Iris pigment epithelial cell (primary cell): Measurements from ENCODE around the gene TCOF1.

Source experiments
- DNase-seq: peaks from one replicate; pipeline ENCODE4 v3.0.0-alpha.2; 2011; ENCODE audit warnings: low read depth

TCOF1 gene

GRCh38 chr5:150392680-150393079 is 35.2 kb downstream of the TCOF1 start:
- DNase-seq, result no peak

DNA sequence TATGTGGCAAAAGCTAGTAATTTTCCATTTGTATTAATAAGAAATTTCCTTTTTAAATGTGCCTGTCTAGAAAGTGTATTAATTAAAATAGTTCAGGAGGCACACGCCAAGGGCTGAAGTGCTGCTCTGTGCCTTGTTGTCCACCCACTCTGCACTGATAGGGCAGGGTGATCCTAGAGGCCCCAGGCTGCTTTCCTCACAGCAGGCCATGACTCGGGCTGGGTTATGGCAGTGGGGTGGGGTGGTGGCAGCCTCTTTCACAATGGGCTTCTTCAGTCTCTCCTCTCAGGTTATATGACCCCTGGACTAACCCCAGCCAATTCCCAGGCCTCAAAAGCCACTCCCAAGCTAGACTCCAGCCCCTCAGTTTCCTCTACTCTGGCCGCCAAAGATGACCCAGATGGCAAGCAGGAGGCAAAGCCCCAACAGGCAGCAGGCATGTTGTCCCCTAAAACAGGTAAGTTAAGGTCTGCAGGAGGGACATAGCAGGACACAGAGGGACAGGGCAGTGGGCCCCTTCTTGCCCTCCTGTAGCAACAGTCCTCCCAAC is 35.7 kb downstream of the TCOF1 start:
- DNase-seq, result no peak

DNA sequence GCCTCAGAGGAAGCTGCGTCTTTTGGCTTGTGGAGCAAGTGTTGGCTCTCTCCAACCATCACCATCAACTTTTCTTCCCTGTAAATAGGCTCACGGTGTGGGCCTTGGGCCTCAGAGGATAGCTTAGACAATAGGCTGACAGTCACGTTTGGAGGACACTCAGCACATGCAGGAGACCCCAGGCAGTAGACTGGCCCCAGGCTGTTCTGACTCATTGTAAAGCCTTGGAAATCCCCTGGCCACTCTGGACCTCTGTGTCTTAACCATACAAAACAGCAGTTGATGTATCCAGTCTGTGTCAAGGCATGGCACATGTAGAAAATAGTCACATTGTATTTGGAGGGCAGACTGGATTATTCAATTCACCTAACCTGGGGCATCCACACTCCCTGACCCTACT is 36.6 kb downstream of the TCOF1 start:
- DNase-seq, result peak; percentile 58

GRCh38 chr5:150394912-150395687 is 37.6 kb downstream of the TCOF1 start:
- DNase-seq, result no peak

DNA sequence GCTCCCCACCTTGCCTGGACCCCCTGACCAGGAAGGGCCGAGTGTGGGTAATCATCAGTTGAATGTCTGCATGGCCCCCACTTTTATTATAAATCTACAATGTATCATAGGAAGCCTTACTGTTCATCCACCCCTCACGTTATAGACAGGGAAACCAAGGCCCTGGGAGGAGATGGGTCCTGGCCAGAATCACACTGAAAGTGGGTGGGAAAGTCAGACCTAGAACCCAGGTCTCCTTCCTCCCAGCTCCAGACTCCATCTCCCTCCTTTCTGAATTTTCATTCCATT is 38.1 kb downstream of the TCOF1 start:
- no peak for DNase-seq

- no peak for DNase-seq
These were observed 38.8 kb downstream of the TCOF1 start for GRCh38 chr5:150396267-150396666.

DNA sequence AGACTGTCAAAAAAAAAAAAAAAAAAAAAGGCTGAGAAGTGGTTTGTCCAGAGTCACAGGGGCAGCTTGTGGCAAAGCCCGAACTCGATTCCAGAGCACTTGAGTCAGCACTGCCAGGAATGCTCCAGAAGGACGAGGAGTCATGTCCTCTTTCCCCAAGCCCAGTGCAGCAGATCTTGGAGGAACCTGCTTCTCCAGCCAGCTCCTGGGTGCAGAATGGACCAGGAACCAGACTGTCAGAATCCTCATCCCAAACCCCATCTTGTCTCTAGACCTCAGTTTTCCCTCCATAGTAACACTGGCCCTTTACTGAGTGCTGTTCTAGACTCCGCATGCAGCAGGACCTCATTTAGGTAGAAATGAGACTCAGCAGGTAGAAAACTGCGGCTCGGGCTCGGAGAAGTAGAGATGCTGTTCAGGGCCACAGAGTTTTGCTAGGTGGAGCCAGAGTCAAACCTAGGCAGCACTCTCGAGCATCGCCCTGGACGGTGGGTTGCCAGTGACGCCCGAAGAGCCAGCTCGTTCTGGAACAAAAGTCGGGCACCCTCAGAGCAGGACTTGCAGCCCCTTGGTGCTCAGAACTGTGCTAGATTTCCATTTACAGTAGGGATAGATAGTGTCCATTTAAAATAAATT is 39.8 kb downstream of the TCOF1 start:
- DNase-seq, result peak; percentile 63

- no peak for DNase-seq
These were observed 40.6 kb downstream of the TCOF1 start for GRCh38 chr5:150397782-150398721.

DNA sequence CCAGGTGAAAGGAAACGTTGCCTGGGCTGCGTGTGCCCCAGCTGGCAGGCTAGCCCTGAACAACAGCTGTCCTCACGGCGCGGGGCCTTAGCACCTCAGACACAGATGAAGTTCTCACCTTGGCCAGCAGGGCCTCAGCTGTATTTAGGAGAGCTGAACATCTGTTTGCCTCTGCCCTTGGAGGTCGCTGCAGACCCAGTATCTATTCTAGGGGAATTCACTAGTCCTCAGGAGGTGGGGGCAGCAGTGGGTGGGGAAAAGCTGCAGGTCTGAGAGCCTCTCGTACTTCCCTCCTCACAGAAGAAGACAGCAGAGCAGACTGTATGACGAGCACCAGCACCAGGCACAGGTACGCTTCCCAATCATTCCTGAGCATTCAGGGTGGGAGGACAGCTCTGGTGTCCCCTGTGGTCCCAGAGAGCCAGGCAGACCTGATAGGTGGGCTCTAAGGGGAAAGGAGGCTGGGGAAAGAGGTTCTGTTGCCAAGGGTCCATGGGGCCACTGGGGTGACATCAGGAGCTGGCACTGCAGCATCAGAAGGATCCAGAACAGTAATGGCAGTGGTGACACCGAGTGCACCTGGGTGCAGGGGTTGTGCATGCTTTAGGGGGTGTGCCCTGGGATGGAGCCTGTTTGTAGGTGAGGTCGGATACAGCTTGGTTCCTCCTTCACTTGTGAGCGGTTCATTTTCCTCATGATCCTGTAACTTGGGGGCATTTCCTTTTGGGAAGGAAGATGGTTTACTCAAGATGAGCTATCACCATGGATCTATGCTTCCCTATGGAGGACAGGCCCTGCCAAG is 41.4 kb downstream of the TCOF1 start:
- no peak for DNase-seq

DNA sequence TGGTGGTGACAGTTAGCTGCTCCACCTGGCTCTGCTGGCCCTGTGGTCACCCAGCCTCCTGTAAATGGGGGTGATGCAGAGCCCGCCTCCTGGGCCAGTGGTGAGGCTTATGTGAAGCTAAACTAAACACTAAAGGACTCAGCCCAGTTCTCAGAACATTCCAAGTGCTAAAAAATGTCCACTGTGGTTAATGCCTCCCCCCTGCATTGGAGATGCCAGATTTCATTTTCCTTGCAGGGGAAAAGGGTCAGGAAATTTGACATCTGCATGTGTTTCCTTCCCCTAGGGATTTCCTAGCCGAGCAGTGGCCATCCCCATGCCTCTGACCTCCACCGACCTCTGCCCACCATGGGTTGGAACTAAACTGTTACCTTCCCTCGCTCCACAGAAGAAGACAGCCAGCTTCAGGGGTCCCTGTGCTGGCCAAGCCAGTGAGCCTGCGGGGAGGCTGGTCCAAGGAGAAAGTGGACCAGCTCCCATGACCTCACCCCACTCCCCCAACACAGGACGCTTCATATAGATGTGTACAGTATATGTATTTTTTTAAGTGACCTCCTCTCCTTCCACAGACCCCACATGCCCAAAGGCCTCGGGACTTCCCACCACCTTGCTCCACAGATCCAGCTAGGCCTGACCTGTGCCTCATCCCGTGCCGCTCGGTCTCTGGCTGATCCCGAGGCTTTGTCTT is 42.2 kb downstream of the TCOF1 start:
- DNase-seq, result peak; percentile 44

- no peak for DNase-seq
These were observed 43.0 kb downstream of the TCOF1 start for GRCh38 chr5:150400316-150401075.

DNA sequence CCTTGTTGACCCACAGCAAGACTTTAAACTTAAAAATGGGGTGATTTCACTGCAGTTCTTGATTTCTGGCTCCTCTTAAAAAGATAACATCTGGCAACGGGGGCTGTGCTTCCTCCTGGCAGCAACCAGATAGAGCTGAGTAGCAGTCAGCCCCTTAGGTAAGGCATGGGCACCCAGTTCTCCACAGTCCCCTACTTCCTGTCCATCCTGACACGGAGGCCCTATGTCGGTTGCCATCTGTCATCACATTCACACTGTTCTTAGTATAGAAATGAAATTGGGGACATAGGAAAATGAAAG is 43.5 kb downstream of the TCOF1 start:
- no peak for DNase-seq

DNA sequence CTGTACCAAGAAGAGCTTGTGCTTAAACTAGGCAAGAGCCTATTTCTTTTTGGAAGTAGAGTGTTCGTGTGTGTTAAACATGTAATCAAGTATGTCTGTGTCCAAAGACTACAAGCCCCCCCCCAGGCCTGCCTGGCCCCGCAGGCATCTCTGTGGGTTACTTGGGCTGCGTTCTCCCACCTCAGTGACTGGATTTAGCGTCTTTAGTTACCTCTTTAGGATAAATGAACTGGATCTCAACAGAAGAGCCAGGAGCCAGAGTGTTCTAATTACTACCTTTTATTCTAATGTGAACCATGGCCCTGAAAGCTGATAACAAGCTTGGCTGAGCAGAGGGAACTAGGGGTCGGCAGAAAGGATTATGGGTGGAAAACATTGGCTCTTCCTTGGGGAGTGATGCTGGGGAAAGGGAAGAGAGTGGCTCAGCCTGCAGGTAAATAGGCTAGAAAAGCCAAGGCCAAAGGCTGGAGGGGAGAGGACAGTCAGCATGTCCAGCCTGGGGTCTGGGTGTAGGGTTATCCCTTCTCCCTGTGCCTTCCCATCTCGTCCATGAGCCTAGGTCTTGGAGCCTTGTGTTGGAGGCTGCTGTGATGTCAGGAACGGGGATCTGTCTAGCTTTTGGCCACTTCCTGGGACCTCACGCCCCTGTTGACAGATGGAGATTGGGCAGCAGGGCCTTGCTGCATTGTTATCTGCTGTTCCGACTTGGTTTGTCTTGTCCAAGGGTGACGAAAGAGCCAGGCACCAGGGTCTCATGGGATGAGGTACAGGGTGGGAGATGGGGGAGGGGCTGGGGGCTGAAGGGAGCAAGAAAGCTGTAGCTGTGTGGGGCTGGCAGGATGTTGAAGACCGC is 44.1 kb downstream of the TCOF1 start:
- no peak for DNase-seq

- no peak for DNase-seq
These were observed 44.8 kb downstream of the TCOF1 start for GRCh38 chr5:150402229-150402773.

DNA sequence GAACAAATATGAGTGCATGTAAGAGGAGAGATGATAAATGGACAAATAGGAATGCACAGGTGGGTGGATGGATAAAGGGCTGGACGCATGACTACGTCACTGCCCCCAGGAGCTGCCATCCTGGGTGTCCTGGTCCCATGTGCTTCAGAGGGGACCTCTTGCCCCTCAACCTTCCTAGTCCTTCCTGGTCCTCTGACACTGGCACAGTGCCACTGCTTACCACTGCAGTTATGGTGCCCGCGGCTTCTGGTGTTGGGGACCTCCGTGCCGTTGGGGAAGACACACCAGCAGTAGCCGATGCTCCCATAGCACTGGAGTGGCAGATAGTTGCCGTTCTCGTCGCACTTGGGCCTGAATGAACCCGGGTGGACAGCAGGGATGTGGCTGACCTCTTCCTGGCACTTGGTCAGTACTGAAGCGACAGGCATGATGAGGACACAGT is 45.4 kb downstream of the TCOF1 start:
- no peak for DNase-seq

DNA sequence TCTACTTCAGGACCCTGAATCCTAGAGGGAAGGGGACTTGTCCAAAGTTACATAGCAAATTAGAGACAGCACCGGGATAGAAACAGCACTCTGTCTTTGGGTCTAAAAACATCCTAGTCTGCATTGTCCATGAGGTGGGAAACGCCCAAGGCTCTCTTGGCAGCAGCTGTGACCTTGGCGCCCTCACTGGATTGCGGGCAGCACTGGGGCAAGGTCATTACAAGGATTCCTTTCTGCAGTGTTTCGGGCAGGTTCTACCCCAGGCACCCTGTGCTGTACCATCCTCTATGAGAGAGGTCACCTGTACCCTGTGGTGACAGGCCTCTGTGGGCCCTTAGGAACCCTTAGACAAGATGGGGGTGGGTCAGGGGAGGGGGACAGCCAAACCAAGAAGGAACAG is 46.6 kb downstream of the TCOF1 start:
- DNase-seq, result no peak

GRCh38 chr5:150404535-150404934 is 47.0 kb downstream of the TCOF1 start:
- no peak for DNase-seq

GRCh38 chr5:150404941-150405816 is 47.7 kb downstream of the TCOF1 start:
- no peak for DNase-seq
